Hepatocyte (in vitro differentiated cells): ENCODE data around the gene PDGFRB. TPM values are rescaled to one million over a fixed set of nuclear protein-coding genes. Genes with fewer than 3 reads are reported as not detected.

ENCODE experiments used
- DNase-seq: peaks from one replicate; pipeline ENCODE4 v3.0.0-alpha.2; 2016; ENCODE audit warnings: low spot score
- H2AFZ ChIP-seq: fragments of 200-600 bp; sonication (generic); 2 replicates; pipeline ENCODE4 v1.6.0; 2016; ENCODE audit warnings: antibody characterized with exemption, mild to moderate bottlenecking
- H3K27ac ChIP-seq: fragments of 200-600 bp; sonication (generic); 2 replicates; pipeline ENCODE4 v1.5.1; 2016; ENCODE audit warnings: mild to moderate bottlenecking
- H3K27me3 ChIP-seq: fragments of 200-600 bp; sonication (generic); 2 replicates; pipeline ENCODE4 v1.6.1; 2016
- H3K36me3 ChIP-seq: fragments of 200-600 bp; sonication (generic); replicated peaks from 2 replicates; pipeline ENCODE4 v1.5.1; 2016; ENCODE audit warnings: low read depth; ENCODE audit not compliant: insufficient read depth
- H3K4me1 ChIP-seq: fragments of 200-600 bp; sonication (generic); 2 replicates; pipeline ENCODE4 v1.5.1; 2016; ENCODE audit warnings: mild to moderate bottlenecking, moderate library complexity; ENCODE audit not compliant: insufficient read depth
- H3K4me2 ChIP-seq: fragments of 200-600 bp; sonication (generic); 2 replicates; pipeline ENCODE4 v1.6.0; 2016
- H3K4me3 ChIP-seq: fragments of 200-600 bp; sonication (generic); 2 replicates; pipeline ENCODE4 v1.5.1; 2016; ENCODE audit warnings: mild to moderate bottlenecking
- H3K79me2 ChIP-seq: fragments of 200-600 bp; sonication (generic); 2 replicates; pipeline ENCODE4 v1.6.0; 2017; ENCODE audit warnings: mild to moderate bottlenecking
- H3K9me2 ChIP-seq: fragments of 200-600 bp; sonication (generic); replicated peaks from 2 replicates; pipeline ENCODE4 v1.6.0; 2017; ENCODE audit warnings: mild to moderate bottlenecking; ENCODE audit not compliant: insufficient read depth
- H3K9me3 ChIP-seq: fragments of 200-600 bp; sonication (generic); 2 replicates; pipeline ENCODE4 v1.5.1; 2016; ENCODE audit warnings: low read depth, mild to moderate bottlenecking
- H4K20me1 ChIP-seq: fragments of 200-600 bp; sonication (generic); 2 replicates; pipeline ENCODE4 v1.6.0; 2016; ENCODE audit warnings: mild to moderate bottlenecking; ENCODE audit not compliant: insufficient read depth, poor library complexity, severe bottlenecking
- EZH2 ChIP-seq: fragments of 200-600 bp; sonication (generic); IDR thresholded peaks from 2 replicates; pipeline ENCODE4 v1.6.1; 2016; ENCODE audit warnings: antibody characterized with exemption, mild to moderate bottlenecking, borderline replicate concordance
- EZH2phosphoT487 ChIP-seq: fragments of 200-600 bp; sonication (generic); IDR thresholded peaks from one replicate; pipeline ENCODE4 v1.6.1; 2018; ENCODE audit warnings: antibody characterized with exemption, mild to moderate bottlenecking, low read depth, moderate library complexity; ENCODE audit not compliant: unreplicated experiment, severe bottlenecking
- WGBS: methylation state at CpG from one replicate; pipeline ENCODE4 v1.1.6; 2016; ENCODE audit warnings: low lambda C conversion rate; ENCODE audit errors: missing lambda C conversion rate; 5-methylcytosine and 5-hydroxymethylcytosine counted together
- polyA plus RNA-seq: library from polyadenylated mRNA; unstranded; fragments of >200 nt; fragmentation: Nextera tagmentation; extraction: Ambion mirVana; gene quantifications from 2 replicates; pipeline ENCODE4 v1.2.1, GENCODE V29; 2016
- total RNA-seq: library from RNA; depleted of rRNA; stranded (reverse); fragments of >200 nt; gene quantifications from 2 replicates; pipeline ENCODE4 v1.2.3, GENCODE V29; 2014
- TF ChIP-seq, protein P1 (sequence below): fragments of 200-600 bp; sonication (generic); IDR thresholded peaks from 2 replicates; pipeline ENCODE4 v1.5.1; 2016; ENCODE audit warnings: antibody characterized with exemption, mild to moderate bottlenecking; ENCODE audit not compliant: poor library complexity

Gene PDGFRB
- total and polyA plus RNA-seq, 2 experiments from 2014 or later: 55.1 to 55.2 TPM

DNA sequence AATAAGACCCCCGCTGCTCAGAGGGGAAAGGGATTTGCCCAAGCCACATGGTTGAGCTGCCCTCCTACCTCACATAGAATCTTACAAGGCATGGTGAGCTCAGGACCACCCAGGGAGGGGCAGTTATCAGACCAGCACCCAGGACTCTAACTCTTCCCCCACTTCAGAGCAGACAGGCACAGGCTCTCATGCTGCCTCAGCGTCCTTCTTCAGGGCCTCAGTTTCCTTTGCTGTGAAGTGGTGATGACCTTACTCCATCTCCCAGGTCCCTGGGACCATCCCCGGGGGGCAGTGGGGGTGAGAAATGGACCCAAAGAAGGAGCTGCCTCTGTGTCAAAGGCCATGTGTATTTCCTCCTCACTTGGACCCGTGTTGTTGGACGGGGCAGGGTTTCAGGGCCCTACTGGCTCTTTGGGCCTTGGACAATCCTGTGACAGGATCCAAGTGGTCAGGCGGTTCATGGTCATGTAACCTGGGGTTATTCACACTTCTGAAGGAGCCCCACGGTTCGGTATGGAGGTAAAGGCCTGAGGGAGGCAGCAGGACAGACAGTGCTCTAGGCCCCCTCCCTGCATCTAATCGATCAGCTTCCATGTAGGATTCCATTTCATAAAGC lies 37.6 kb downstream of the PDGFRB start:
- Histone ChIP-seq H3K27me3 (no peaks in the 10 kb centered on the region), H3K9me3 (no peaks in the 10 kb centered on the region), H2AFZ (no peak overlapping the region), H3K27ac (no peak overlapping the region), H3K4me2 (no peak overlapping the region), H3K4me3 (no peak overlapping the region), H3K79me2 (no peaks in the 10 kb centered on the region), H3K9me2 (no peaks in the 10 kb centered on the region), H4K20me1 (no peaks in the 10 kb centered on the region), H3K36me3 (no peaks in the 10 kb centered on the region), H3K4me1 (peaks cover 9% of the 10 kb centered on the region)
- TF ChIP-seq, protein P1, sequence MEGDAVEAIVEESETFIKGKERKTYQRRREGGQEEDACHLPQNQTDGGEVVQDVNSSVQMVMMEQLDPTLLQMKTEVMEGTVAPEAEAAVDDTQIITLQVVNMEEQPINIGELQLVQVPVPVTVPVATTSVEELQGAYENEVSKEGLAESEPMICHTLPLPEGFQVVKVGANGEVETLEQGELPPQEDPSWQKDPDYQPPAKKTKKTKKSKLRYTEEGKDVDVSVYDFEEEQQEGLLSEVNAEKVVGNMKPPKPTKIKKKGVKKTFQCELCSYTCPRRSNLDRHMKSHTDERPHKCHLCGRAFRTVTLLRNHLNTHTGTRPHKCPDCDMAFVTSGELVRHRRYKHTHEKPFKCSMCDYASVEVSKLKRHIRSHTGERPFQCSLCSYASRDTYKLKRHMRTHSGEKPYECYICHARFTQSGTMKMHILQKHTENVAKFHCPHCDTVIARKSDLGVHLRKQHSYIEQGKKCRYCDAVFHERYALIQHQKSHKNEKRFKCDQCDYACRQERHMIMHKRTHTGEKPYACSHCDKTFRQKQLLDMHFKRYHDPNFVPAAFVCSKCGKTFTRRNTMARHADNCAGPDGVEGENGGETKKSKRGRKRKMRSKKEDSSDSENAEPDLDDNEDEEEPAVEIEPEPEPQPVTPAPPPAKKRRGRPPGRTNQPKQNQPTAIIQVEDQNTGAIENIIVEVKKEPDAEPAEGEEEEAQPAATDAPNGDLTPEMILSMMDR: no peak
- TF ChIP-seq EZH2phosphoT487 (no peak), EZH2 (no peak)
- WGBS: 92% methylated on average over 9 of the region's 9 CpGs
- DNase-seq: no peak

DNA sequence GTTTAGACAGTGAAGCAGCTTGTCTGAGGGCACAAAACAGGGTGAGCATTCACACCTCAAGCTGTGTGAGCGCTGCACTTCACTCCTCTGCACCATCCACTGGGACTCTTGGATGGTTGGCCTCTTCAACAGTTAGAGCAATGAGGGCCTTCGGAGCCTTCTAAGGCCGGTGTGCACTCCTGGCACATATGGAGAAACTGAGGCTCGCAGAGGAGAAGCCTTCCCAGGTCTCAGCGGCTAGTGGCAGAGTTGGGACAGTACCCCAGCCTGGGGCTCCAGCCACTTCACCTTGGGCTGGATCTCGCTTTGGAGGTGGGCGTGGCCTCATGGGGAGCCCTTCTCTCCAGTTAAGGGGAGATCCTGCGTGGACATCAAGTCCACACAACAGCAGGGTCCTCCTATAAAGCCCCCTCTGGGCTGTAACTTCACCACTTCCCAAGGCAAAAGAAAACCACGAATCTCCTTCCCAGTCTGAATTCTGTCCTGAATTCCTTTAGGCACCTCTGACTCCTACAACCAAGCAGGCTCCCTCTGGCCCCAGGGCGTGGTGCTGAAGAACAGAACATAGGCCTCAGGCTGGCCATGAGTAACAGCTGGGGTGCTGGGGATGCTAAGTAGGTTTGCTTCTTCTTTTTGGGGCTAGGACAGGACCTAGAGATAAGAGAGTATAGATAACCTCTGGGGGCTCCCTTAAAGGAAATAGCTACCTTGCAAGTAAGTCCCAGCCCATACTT lies 38.8 kb downstream of the PDGFRB start:
- no peaks in the 10 kb centered on the region for H3K9me2 ChIP-seq
- no peaks in the 10 kb centered on the region for H4K20me1 ChIP-seq
- no peaks in the 10 kb centered on the region for H3K79me2 ChIP-seq
- no peak overlapping the region for H2AFZ ChIP-seq
- H3K27ac ChIP-seq: no peak overlapping the region
- TF ChIP-seq, protein P1: no peak
- no peak for TF ChIP-seq EZH2phosphoT487
- no peak for TF ChIP-seq EZH2
- WGBS: 92% methylated on average over 10 of the region's 10 CpGs
- no peaks in the 10 kb centered on the region for H3K36me3 ChIP-seq
- no peak overlapping the region for H3K4me3 ChIP-seq
- no peak for DNase-seq
- no peaks in the 10 kb centered on the region for H3K9me3 ChIP-seq
- no peaks in the 10 kb centered on the region for H3K27me3 ChIP-seq
- peaks cover 14% of the 10 kb centered on the region for H3K4me1 ChIP-seq
- no peak overlapping the region for H3K4me2 ChIP-seq

DNA sequence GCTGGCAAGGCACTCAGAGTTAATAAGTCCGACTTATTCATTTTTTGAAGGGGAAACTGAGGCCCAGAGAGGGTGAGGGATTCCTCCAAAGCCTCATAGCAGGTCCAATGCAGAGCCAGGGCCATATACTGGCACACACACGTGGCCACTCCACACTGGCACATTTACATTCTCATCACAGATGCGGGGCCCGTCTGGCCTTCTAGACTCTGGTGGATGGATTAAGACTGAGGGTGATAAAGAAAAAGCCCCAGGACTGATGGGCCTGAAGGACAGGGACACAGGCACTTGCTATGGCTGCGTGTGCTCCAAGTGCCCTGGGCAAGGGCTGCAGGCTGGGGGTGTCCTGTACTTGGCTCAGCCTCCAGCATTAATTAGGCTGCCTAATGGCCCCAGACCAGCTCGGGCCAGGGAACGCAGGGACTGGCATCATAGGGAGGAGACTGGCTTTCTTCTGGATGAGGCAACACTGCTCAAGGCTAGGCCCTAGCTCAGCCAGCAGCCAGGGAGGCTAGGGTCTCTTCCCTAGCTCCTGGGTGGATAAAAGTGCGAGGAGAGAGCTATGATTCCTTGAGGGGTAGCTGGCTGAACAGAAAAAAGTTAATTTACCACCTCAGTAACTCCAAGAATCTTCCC lies 40.8 kb downstream of the PDGFRB start:
- no peak overlapping the region for H3K4me2 ChIP-seq
- H3K36me3 ChIP-seq: no peaks in the 10 kb centered on the region
- no peak for TF ChIP-seq EZH2phosphoT487
- no peak for TF ChIP-seq EZH2
- TF ChIP-seq, protein P1: no peak
- no peaks in the 10 kb centered on the region for H4K20me1 ChIP-seq
- H3K79me2 ChIP-seq: no peaks in the 10 kb centered on the region
- no peak overlapping the region for H2AFZ ChIP-seq
- DNase-seq: no peak
- H3K4me3 ChIP-seq: no peak overlapping the region
- no peaks in the 10 kb centered on the region for H3K9me2 ChIP-seq
- H3K9me3 ChIP-seq: no peaks in the 10 kb centered on the region
- 89% methylated on average over 8 of the region's 8 CpGs for WGBS
- no peak overlapping the region for H3K27ac ChIP-seq
- H3K27me3 ChIP-seq: no peaks in the 10 kb centered on the region
- H3K4me1 ChIP-seq: peaks cover 13% of the 10 kb centered on the region
